Keratinocyte (primary cell): ENCODE data around the gene EBF4.

Experiments
- CTCF ChIP-seq, 3 experiments: IDR thresholded peaks in 1 of 3; conservative IDR thresholded peaks in 1 of 3; optimal IDR thresholded peaks in 1 of 3; 2 replicates in 2 of 3; 3 replicates in 1 of 3; pipeline versions ENCODE3 to v1.5.1; 2011; ENCODE audit warnings: low read length in 3 of 3, mild to moderate bottlenecking in 3 of 3, moderate library complexity in 2 of 3, control low read depth in 1 of 3, inconsistent platforms in 1 of 3; ENCODE audit not compliant: insufficient read depth in 2 of 3; ENCODE audit errors: extremely low read depth in 1 of 3
- EZH2 ChIP-seq: IDR thresholded peaks from one replicate; pipeline ENCODE4 v1.6.1; 2012; ENCODE audit warnings: inconsistent platforms, mild to moderate bottlenecking, low read length, moderate library complexity

- no peak for TF ChIP-seq CTCF (optimal IDR thresholded peaks at IDR 0.05 in 1 of 3, IDR thresholded peaks at IDR 0.05 in 1 of 3, conservative IDR thresholded peaks at IDR 0.05 in 1 of 3; ENCODE audit: extremely low read depth in 1 of 3, insufficient read depth in 2 of 3, low read length in 3 of 3)
- no peak for TF ChIP-seq EZH2
Observed at GRCh38 chr20:2797136-2797983, 104.8 kb downstream of the EBF4 start.
